HG03103 (cell line): ENCODE measurements around the gene CCSER1.
"Not testable (repeated sequence)": the region's sequence is repeated elsewhere in the genome, so short reads cannot be mapped to it uniquely, and the experiment has no call there.

Source experiments
- ATAC-seq: cut with Tn5 transposase; IDR thresholded peaks from one replicate; pipeline ENCODE4 v1.9.1; 2021; ENCODE audit warnings: low read depth; ENCODE audit not compliant: unreplicated experiment

Gene CCSER1

DNA sequence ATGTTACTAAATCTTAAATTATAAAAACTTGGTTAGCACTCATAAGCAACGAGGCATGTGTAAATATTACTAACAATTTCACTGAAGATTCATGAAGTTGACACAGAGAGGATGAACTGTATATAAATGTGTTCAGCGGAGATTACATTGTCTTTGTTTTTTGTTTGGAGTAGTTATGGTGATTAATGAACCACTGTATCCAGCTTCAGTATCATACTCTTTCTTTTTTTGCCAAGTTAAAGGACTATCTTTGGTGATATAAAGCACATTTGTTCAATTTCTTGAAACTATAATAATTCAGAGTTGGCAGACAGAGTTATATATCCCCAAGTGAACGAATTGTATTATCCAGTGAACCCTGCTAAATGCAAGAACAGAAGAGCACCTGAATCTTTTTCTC, 497.6 kb downstream of the CCSER1 start:
- ATAC-seq = no peak

DNA sequence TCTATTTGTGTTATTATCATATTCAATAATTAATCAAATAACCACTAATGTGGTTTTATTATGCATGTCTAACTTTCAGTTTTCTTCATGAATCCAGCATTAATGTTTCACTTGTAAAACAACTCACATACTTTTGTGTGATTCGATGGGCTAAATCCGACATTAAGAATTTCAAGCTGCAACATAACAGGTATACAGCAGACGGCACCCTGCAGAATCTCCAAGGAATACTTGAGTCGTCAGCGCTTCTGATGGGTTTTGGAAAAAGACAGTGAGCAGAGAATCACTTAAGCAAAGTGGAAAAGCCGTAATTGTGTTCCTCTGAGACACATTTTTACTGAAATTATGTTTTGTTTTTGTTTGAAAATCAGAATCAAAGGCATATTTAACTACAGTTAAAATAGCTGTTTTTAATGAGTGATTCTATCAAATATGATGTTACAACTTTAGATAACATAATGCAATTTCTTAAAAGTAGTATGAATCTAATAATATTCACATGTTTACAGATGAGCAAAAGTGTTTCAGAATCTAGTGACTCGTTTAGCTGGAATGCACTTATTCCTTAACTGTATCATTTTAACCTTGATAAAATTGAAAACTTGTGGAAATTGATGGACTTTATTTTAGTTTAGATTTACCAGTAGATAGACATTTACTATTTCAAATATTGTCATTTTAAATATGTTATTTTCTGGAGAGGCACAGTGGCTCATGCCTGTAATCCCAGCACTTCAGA, 514.8 kb downstream of the CCSER1 start:
- ATAC-seq = no peak

DNA sequence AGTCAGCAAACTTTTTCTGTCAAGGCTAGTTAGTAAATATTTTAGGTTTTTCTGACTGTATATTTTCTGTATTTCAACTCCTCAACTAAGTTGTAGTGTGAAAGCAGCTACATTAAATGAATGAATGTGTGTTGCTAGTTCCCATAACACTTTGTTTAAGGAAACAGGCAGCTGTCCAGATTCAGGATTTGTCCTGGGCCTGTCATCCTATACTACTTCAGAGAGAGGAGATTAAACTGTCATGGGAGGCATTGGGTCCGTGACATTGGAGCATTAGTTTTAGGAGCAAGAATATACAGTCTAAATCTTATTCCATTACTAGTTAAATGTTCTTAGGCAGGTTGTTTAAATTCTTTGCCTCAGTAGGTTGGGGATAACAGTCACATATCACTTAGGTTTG, 516.0 kb downstream of the CCSER1 start:
- no peak for ATAC-seq

DNA sequence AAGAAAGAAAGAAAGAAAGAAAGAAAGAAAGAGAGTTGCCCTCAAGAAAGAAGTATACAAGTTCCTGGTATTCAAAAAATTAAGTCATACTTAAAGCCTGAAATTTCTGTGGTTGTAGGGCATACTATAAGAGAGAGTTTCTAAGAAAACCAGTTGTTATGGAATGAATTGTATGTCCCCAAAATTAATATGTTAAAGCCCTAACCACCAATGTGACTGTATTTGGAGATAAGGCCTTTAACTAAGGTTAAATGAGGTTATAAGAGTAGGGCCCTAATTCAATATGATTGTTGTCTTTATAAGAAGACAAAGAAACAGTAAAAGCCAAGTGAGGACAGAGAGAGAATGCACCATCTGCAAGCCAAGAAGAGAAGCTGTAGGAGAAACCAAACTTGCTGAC, 521.1 kb downstream of the CCSER1 start:
- ATAC-seq = no peak

DNA sequence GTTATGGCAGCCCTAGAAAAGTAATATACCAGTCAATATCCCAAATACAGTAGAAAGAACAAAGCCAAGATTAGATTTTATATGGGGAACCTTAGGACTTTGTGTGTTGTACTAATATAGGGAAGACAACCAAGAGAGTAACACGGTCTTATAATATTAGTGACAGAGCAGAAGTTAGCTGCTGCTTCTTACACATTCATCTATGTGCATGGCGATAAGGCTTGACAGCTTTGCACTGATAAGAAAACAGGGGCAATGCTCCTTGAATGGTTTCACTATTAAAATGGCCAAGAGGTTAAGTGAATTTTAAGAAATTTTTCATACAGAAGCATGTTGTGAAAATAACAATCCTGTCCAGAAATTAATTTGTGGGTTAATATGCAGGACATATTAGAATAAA, 521.6 kb downstream of the CCSER1 start:
- no peak for ATAC-seq

DNA sequence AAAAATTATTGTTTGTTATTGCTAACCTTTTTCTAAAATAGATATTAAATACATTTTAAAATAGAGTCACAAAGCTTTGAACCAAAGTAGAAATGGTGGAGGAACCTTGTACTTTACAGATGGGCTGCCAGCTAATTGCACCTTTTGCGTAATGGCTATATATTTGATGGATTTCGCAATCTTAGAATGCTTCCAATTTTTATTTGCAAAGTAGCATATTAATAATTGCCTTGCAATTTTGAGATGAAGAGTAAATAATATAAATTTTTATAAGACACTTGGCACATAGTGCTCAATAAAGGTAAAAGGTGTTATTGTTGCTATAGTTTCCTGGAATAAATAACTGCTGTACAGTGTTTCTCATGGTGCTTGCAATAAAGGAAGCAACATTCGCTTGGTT, 533.5 kb downstream of the CCSER1 start:
- no peak for ATAC-seq

DNA sequence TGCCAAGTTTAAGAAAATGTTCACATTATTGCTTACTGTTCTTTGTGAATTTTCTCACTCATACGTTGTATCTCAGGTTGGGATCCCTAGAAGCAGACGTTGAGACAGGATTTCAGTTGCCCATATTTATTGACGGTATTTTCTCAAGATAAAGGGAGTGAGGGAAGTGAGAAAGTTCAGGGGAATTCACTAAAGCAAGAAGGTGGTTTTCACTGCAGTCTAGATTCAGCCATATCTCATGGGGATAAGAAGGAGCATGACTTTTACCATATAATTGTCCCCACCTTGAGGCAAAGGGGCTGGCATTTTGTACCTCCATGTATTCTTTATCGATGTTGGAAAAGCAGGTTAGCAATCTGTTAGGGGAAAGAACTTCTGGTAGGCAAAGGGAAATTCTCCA, 543.0 kb downstream of the CCSER1 start:
- no peak for ATAC-seq

DNA sequence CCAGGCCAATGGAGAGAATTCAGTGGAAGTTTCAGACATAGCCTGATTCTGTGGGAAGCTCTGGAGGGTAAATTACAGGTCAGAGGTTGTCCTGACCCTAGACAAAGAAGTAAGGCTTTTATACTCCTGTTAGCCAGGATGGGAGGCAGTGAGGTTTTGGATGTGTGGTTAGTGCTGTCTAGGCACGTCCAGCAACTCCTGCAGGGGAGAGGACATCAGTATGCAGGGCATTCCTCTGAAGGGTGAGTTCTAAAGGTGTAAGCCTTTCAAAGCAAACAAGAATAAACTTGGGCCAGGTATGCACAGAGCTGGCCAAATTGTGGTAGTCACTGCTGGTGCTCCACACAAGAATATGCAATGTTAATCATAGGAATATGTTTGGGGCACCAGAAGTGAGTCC, 562.5 kb downstream of the CCSER1 start:
- no peak for ATAC-seq

DNA sequence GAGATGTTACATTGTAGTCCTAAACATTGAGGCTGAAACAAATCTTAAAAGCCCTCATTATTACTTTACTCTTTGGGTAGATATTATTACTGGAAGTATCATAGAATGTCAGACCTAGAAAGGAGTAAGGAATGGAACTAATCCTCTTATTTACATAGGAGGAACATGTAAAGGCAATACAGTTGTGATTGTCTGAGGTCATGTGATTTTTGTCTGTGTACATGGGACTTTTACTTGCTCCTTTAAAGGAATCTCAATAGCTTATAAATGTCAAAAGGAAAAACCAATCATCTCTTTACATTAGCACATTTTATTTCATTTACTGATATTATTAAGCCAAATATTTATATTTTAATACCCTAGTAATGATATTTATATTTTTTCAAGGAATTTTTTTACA, 568.2 kb downstream of the CCSER1 start:
- no peak for ATAC-seq

DNA sequence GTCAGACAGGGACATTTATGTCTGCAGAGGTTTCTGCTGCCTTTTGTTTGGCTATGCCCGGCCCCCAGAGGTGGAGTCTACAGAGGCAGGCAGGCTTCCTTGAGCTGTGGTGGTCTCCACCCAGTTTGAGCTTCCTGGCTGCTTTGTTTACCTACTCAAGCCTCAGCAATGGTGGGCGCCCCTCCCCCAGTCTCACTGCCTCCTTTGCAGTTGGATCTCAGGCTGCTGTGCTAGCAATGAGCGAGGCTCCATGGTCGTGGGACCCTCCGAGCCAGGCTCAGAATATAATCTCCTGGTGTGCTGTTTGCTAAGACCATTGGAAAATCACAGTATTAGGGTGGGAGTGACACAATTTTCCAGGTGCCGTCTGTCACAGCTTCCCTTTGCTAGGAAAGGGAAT, 578.3 kb downstream of the CCSER1 start:
- not testable (repeated sequence) for ATAC-seq

DNA sequence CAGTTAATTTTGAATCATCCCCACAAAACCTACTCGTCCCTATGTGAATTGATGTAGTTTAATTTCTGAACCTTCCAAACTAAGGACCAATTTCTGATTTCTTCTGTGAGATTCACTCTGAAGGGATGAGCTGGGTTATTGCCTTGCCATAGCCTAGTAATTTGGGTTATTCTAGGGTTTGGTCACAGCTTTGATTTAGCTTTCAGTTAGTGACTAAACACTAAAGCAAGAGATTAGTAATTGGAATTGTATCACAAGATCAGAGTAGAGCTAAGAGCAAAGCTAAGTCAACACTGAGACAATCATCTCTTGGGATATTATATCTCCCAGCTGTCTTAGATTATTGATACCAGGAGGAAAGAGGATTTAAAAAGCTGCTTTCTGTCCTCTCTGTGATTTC, 588.0 kb downstream of the CCSER1 start:
- no peak for ATAC-seq

DNA sequence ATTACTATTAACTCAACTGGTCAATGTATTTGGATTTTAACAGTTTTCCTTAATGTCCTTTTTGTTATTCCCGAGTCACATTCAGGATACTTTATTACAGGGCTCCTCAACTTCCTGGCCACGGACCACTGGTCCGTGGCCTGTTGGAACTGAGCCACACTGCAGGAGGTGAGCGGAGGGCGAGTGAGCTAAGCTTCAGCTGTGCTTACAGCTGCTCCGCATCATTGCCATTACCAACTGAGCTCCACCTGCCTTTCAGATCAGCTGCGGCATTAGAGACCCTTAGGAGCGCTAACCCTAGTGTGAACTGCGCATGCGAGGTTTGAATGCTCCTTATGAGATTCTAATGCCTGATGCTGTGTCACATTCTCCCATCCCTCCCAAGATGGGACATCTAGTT, 591.7 kb downstream of the CCSER1 start:
- no peak for ATAC-seq

DNA sequence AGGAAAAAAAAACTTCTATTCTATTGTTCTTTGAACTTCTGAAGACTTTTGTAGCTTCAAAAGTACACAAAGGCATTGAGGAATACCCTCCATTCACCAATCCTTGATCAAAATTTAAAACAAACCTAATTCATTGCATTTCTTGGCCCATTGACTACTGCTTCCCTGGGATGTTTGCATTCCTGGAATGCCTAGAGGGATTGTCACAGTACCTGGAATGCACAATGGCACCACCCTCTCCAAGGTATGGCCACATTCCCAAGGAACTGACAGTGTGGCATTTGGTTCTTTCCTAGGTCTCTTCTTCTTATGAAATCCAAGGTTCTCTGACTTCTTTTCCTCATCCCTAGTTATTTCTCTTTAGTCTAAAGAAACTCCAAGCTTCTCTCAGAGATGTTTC, 600.7 kb downstream of the CCSER1 start:
- no peak for ATAC-seq

DNA sequence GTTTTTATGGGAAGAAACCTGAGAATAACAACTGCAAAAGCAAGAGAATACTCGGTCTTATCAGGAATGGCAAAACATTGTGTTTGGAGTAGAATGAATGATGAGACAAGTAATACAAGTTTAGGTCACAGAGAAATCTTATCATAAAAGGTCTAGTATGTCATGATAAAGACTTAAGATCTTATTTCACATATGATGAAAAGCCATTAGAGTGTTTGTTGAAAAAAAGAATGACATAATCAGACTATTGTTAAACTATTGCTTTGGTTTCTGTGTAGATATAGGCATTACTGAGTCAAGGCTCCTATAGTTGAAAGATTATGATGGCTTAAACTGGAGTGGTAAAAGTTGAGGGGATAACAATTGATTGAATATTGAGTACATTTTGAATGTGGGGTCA, 603.6 kb downstream of the CCSER1 start:
- ATAC-seq = no peak

DNA sequence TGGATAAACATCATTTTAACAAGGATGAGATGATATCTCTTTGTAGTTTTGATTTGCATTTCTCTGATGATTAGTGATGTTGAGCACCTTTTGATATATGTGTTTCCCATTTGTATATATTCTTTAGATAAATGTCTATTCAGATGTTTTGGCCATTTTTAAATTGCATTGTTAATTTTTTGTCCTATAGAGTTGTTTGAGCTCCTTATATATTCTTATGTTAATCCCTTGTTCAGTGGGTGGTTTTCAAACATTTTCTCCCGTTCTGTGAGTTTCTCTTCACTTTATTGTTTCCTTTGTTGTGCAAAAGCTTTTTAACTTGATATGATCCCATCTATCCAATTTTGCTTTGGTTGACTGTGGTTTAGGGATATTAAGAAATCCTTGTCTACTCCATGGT, 606.0 kb downstream of the CCSER1 start:
- no peak for ATAC-seq

DNA sequence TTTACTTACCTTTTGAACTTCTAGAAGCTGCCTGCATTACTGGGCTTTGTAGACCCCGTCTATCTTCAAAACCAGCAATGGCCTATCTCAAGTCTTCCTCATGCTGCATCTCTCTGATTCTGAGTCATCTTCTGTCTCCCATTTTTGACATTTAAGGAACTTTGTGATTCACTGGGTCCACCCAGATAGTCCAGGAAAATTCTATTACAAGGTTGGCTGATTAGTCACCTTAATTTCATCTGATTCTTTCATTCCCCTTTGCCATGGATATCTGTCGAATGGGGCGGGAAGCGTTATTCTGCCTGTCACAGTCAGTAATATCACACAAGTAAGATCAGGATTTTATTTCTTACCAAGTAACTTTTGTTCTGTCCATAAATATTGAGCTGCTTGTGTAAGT, 618.0 kb downstream of the CCSER1 start:
- no peak for ATAC-seq

DNA sequence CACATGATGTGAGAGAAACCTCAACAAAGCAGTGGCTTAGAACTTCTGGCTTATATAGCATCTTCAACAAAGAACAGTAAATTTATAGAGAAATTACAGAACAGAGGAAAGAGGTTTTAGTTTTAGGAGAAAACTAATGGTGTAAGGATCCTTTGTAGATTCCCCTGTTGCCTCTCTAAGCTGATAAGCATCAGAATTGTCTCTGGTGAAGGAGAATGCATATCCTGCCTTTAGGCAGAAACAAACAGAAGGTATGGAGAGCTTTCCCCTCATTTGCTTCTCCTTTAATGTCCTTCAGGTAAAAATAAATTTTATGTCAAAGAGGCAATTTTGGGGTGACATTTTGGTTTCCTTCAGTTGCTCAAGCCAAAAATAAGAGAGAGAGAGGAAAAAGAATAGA, 625.9 kb downstream of the CCSER1 start:
- ATAC-seq = no peak

DNA sequence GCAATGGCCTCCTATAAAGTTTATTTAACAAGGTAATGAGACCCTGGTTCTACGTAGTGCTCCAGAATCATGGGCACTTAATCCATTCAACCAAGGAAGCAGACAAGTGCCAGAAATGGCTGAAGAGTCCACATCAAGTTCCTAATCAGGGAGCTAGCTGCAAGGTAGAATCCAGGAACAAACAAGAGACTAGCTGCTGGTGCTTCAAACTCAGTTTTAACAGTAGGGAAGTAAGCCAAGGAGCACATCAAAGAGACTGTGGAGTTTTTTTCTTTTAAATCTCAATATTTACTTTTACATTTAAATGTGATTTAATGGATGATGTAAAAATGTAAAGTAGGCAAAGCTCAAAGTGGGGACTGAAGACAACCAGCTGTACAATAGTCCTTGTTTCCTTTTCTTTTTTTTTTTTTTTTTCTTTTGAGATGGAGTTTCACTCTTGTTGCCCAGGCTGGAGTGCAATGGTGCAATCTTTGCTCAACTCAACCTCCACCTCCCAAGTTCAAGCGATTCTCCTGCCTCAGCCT, 630.4 kb downstream of the CCSER1 start:
- ATAC-seq = no peak

DNA sequence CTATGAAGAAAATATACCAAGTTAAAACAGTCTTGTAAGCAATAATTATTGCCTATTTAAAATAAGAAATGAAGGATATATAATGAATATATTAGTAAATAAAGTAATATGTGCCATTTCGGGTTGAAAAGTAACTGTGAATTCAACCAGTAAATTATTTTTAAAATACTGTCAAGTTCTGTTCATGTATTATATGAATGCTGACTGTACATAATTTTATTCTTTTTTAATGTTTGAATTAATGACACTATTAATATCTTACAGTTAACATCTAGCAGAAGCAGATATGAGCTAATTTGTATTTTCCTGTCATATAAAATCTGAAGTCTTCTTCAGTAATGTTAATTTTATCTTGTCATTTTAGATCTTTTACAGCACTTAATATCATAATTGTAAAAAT, 632.9 kb downstream of the CCSER1 start:
- no peak for ATAC-seq

DNA sequence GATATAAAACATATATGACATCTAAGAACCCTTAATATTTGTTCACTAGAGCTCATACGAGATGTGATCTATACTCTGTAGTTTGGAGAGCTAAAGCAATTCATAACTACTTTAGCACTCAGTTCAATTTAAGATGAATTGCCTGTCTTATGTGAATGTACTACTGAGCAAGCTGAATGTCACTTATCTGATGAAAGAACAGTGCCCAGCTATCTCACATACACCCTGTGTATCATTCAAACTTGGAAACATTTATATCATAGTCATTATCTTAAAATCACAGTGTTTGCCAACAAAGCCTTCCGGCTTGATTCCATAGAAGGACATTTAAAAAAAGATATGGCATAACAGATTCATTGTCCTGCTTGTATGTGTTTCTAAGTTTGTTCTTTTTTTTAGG, 639.6 kb downstream of the CCSER1 start:
- no peak for ATAC-seq

DNA sequence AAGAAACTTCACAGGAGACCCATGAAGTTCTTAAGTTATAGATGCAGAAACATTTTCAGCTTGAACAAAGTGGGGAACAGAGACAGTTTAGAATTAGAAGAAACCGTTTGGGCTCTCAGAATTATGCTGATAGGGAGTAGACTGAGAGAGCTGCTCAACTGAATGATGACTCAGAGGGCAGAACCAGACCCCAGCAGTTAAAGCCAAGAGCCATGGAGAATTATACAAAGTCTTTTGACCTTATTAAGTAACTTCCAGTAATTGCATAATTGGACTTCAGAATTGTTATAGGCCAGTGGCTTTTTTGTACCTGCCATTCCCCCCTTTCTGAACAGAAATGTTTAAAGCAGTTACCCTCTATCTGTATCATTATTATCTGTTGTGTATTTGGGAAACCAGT, 642.1 kb downstream of the CCSER1 start:
- no peak for ATAC-seq

DNA sequence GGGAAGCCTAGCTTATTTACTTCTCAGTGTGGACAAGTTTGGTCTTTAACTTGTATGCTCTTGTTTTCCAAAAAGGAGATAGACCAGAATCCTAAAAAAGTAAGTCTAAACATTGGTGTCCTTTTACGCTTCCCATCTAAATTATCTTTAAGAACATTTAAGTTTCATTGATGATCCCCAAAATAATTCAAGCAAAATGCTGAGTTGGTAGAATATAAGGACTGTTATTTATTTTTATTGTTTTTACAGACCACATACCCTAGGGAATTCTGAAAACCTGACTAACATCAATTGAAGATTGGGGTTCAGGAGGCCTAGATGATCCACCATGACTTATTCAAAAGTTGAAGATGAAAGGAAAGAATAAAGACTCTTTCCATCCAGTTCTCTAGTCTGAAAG, 653.0 kb downstream of the CCSER1 start:
- no peak for ATAC-seq

DNA sequence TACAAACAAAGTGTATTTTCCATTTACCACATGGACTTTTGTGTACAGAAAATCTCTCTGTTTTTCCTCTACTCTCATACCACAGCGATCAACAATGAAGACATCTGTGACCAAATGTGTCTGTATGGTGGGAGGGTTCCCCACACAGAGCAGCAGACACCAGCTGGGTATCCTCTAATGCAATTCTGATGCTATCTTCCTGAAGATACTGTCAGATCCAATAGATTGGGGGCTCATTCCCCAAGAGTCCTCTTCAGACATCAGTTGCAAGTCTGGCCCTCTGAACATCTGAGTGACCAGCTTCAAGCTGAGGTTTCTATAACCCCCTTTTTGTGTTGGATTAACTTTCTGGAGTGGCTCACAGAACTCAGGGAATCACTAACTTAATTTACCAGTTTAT, 659.4 kb downstream of the CCSER1 start:
- no peak for ATAC-seq
